Uterus (tissue), 4 donors: ENCODE data around the gene COL6A1. TPM values are rescaled to one million over a fixed set of nuclear protein-coding genes. Genes with fewer than 3 reads are reported as not detected.

Experiments
- DNase-seq, 2 donors: peaks; one replicate each; pipeline ENCODE4 v3.0.0-alpha.2; 2019 to 2020
- H3K27ac ChIP-seq, 2 donors: fragments of 200-600 bp; sonication (generic); 1 replicate in 1 of 2; 2 replicates in 1 of 2; pipeline ENCODE4 v1.5.1; 2016 to 2018
- H3K27me3 ChIP-seq, 2 donors: fragments of 200-600 bp; sonication (generic); one replicate each; pipeline ENCODE4 v1.5.1; 2018 to 2019; ENCODE audit warnings: control low read depth in 1 of 2
- H3K36me3 ChIP-seq, 2 donors: fragments of 200-600 bp; sonication (generic); one replicate each; pipeline ENCODE4 v1.5.1; 2019; ENCODE audit warnings: control low read depth in 1 of 2
- H3K4me1 ChIP-seq, 2 donors: fragments of 200-600 bp; sonication (generic); one replicate each; pipeline ENCODE4 v1.5.1; 2018 to 2019; ENCODE audit warnings: control low read depth in 1 of 2
- H3K4me3 ChIP-seq, 2 donors: fragments of 200-600 bp; sonication (generic); 1 replicate in 1 of 2; 2 replicates in 1 of 2; pipeline ENCODE4 v1.5.1; 2018 to 2019; ENCODE audit warnings: mild to moderate bottlenecking in 1 of 2
- H3K9me3 ChIP-seq, 2 donors: fragments of 200-600 bp; sonication (generic); one replicate each; pipeline ENCODE4 v1.5.1; 2019; ENCODE audit warnings: control low read depth in 1 of 2
- CTCF ChIP-seq, 4 experiments: fragments of 200-600 bp in 2 of 4; fragments of 450-650 bp in 2 of 4; sonication (generic) in 2 of 4; IDR thresholded peaks; one replicate each; pipeline ENCODE4 v1.5.1; 2016 to 2019; ENCODE audit warnings: antibody characterized with exemption in 4 of 4, mild to moderate bottlenecking in 2 of 4, moderate library complexity in 1 of 4
- POLR2A ChIP-seq, 2 donors: fragments of 450-650 bp; IDR thresholded peaks; one replicate each; pipeline ENCODE4 v1.6.1; 2016; ENCODE audit warnings: antibody characterized with exemption in 2 of 2, mild to moderate bottlenecking in 1 of 2, moderate library complexity in 1 of 2
- intact Hi-C: fragments of 100-400 bp; cut with DNase I; formaldehyde crosslinking; loops from one replicate; pipeline ENCODE4 v1.15.1; 2023; ENCODE audit warnings: low total_unique reads
- total RNA-seq, 4 donors: library from RNA; depleted of rRNA in 3 of 4; stranded (reverse); fragments of >200 nt in 3 of 4; gene quantifications; one replicate each; pipeline versions ENCODE4 v1.1.0 to v1.2.4, GENCODE V29; 2014 to 2023
- donor health status: DM: yes; HTN: yes; CAD: no.

The COL6A1 gene
- total RNA-seq, 4 donors from 2014 or later, result 621 to 1,160 (median 804) TPM

DNA sequence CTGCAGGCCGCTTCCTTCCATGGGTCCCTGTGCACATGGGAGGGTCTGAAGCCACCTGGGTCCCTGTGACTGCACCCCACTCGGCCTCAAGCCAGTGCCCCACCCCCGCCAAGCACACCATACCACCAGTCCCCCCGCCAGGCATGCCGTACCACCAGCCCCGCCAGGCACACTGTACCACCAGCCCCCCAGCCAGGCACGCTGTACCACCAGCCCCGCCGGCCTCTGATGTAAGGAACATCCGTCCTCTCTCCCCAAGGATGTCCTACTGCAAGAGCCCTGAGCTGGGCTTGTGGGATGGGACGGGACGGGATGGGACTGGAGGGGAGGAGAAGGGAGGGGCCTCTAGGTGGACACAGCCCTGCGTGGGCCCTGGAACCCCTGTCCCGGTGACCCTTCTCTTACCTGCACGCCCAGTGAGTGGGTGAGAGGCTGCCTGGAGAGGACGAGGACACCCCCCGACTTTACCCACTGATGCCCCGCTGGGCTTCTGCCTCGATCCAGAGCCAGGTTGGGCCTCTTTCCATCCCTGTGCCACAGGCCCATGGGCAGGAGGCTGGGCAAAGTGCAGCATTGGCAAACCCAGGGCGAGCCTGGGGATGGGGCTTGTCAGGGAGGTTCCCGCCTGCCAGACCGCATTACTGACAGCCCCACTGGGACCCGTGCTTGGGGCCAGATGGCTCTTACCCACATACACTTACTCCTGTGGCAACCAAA is 40.8 kb upstream of the COL6A1 start:
- intact Hi-C loops, result no loop called here
- no peak for DNase-seq
- Histone ChIP-seq H3K27ac (no peak overlapping the region), H3K4me1 (no peaks in the 10 kb centered on the region), H3K36me3 (no peaks in the 10 kb centered on the region), H3K27me3 (no peaks in the 10 kb centered on the region), H3K4me3 (no peak overlapping the region), H3K9me3 (peaks cover 0 to 4% of the 10 kb centered on the region in 2 donors)
- no peak for TF ChIP-seq CTCF (IDR thresholded peaks at IDR 0.05)
- TF ChIP-seq POLR2A (IDR thresholded peaks at IDR 0.05), result no peak

- no peaks in the 10 kb centered on the region for H3K36me3 ChIP-seq
- intact Hi-C loops, result no loop called here
- no peaks in the 10 kb centered on the region for H3K4me1 ChIP-seq
- no peak for DNase-seq
- no peak overlapping the region for H3K4me3 ChIP-seq
- no peaks in the 10 kb centered on the region for H3K9me3 ChIP-seq
- H3K27me3 ChIP-seq, result no peaks in the 10 kb centered on the region
- no peak overlapping the region for H3K27ac ChIP-seq
- TF ChIP-seq CTCF (IDR thresholded peaks at IDR 0.05) (no peak), POLR2A (IDR thresholded peaks at IDR 0.05) (no peak)
Observed at GRCh38 chr21:45941338-45941710, 40.2 kb upstream of the COL6A1 start.

GRCh38 chr21:45941717-45942546 is 39.6 kb upstream of the COL6A1 start:
- TF ChIP-seq CTCF (IDR thresholded peaks at IDR 0.05) (no peak), POLR2A (IDR thresholded peaks at IDR 0.05) (no peak)
- Histone ChIP-seq H3K4me3 (no peak overlapping the region), H3K4me1 (no peaks in the 10 kb centered on the region), H3K36me3 (no peaks in the 10 kb centered on the region), H3K27me3 (no peaks in the 10 kb centered on the region), H3K9me3 (no peaks in the 10 kb centered on the region), H3K27ac (no peak overlapping the region)
- DNase-seq, result no peak
- intact Hi-C loops, result no loop called here

DNA sequence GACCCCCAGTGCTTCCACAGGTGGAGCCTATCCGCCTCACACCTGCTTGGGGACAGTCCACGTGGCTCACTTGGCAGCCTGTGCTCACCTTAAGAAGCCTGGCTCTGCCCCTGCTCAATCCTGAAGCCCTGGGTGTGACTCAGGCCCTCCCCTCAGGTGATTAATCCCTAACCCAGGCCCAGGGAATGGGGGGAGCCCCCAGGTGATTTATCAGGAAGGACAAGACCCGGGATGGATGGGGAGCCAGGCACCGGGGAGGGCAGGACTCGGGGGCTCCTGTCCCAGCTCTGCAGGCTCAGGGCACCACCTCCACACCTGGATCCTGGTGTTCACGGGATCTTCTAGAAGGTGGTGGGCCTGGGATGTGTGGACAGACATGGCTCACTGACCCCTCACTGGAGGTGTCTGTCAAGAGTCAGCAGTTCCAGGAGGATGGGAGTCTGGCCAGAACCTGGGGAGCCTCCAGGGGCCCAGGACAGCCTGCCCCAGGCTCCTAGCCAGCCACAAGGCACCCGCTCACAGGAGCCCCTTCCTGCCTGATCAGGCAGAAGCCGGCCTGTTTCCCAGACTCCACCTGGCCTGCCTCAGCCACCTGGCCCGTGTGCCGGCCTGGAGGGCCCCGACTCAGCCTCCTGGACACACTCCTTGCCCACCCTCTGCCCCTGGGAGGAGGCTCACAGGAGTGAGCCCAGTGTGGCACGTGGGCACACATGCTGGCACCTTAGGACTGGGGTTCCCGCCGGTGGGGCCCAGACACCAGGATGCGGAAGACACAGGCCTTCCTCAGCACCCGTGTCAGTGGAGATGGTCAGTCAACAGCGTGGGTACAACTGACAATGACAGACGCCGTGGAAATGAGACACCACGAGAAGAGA is 38.6 kb upstream of the COL6A1 start:
- Histone ChIP-seq H3K27ac (no peak overlapping the region), H3K9me3 (no peaks in the 10 kb centered on the region), H3K36me3 (no peaks in the 10 kb centered on the region), H3K27me3 (no peaks in the 10 kb centered on the region), H3K4me1 (no peaks in the 10 kb centered on the region), H3K4me3 (no peak overlapping the region)
- no peak for TF ChIP-seq POLR2A (IDR thresholded peaks at IDR 0.05)
- no peak for TF ChIP-seq CTCF (IDR thresholded peaks at IDR 0.05)
- no peak for DNase-seq
- intact Hi-C loops, result no loop called here
